Peyer's patch (tissue), 4 donors: ENCODE data around the gene RASA3. TPM values are rescaled to one million over a fixed set of nuclear protein-coding genes. Genes with fewer than 3 reads are reported as not detected.
A peak's percentile ranks its signal among the peaks of the same experiment; 100 is the strongest.

Experiments used
- DNase-seq, 3 donors: peaks; one replicate each; pipeline ENCODE4 v3.0.0-alpha.2; 2017 to 2019
- H3K27ac ChIP-seq, 4 donors: fragments of 200-600 bp; sonication (generic); one replicate each; pipeline ENCODE4 v1.5.1; 2016 to 2019
- H3K27me3 ChIP-seq, 2 donors: fragments of 200-600 bp; sonication (generic); one replicate each; pipeline ENCODE4 v1.5.1; 2019
- H3K36me3 ChIP-seq, 3 donors: fragments of 200-600 bp; sonication (generic); one replicate each; pipeline ENCODE4 v1.5.1; 2016 to 2019
- H3K4me1 ChIP-seq, 4 donors: fragments of 200-600 bp; sonication (generic); one replicate each; pipeline ENCODE4 v1.5.1; 2016 to 2019
- H3K4me3 ChIP-seq, 4 donors: fragments of 200-600 bp; sonication (generic); 1 replicate in 3 of 4; 2 replicates in 1 of 4; pipeline ENCODE4 v1.5.1; 2016 to 2019; ENCODE audit warnings: mild to moderate bottlenecking in 1 of 4
- H3K9me3 ChIP-seq, 4 donors: fragments of 200-600 bp; sonication (generic); one replicate each; pipeline ENCODE4 v1.5.1; 2016 to 2019; ENCODE audit warnings: mild to moderate bottlenecking in 1 of 4
- POLR2A ChIP-seq, 2 donors: fragments of 450-650 bp; IDR thresholded peaks; one replicate each; pipeline ENCODE4 v1.5.1; 2017; ENCODE audit warnings: antibody characterized with exemption in 2 of 2, mild to moderate bottlenecking in 2 of 2, moderate library complexity in 2 of 2
- total RNA-seq, 4 donors: library from RNA; depleted of rRNA; stranded (reverse); fragments of >200 nt; gene quantifications; one replicate each; pipeline ENCODE4 v1.1.0, GENCODE V29; 2016
- TF ChIP-seq, protein P1 (sequence below), 6 experiments: fragments of 450-650 bp in 4 of 6; fragments of 200-600 bp in 2 of 6; sonication (generic) in 1 of 6; IDR thresholded peaks; one replicate each; pipeline ENCODE4 v1.5.1; 2017 to 2019; ENCODE audit warnings: antibody characterized with exemption in 6 of 6, mild to moderate bottlenecking in 3 of 6, moderate library complexity in 1 of 6

The RASA3 gene
- total RNA-seq, 4 donors from 2014 or later = 3.5 to 41.3 (median 6.9) TPM

DNA sequence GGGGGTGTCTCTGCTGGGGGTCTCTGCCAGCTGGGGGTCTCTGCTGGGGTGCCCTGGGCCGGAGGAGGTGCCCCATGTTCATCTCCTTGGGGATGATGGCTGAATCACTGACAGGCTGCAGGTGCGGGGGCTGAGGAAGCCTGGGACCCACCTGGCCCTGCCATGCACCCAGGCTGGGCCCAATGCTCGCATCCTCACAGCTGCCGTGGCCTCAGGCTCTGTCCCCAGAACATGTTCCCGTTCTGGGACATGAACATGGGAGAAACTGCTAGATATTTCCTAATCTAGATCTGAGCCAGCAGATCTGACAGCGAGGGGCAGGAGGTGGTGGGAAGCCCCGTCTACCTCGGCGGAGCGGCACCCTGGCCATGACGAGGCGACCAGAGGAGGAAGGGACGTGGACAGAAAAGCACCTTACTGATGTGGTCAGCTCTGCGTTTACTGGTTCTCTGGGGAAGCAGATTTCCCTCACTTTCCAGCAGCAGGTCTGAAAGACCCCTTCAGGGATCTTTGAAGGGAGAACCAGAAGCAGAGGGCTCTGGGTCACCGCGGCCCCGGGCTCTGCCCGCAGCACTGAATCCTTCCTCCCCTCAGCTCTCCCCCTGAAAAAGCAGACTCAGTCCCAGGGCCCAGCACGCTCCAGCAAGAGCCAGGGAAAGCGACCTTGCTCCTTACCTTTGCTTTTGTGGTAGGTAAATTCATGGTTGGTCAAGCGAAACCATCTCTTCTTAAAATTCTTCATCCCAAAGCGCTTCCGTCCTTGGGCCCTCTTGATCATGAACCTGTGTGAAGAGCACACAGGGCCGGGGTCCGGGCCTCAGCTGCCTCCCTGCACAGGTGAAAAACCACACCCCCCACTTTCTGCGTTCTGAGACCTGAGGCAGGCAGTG, 132.0 kb downstream of the RASA3 start:
- Histone ChIP-seq H3K36me3 (peaks cover 0 to 9% (median 0%) of the 10 kb centered on the region in 3 donors), H3K9me3 (no peaks in the 10 kb centered on the region), H3K4me1 (peaks cover 0 to 6% (median 0%) of the 10 kb centered on the region in 4 donors), H3K27me3 (no peaks in the 10 kb centered on the region), H3K27ac (no peak overlapping the region), H3K4me3 (no peak overlapping the region)
- DNase-seq = peak in 1 of 3 donors; percentile 19
- TF ChIP-seq, protein P1, sequence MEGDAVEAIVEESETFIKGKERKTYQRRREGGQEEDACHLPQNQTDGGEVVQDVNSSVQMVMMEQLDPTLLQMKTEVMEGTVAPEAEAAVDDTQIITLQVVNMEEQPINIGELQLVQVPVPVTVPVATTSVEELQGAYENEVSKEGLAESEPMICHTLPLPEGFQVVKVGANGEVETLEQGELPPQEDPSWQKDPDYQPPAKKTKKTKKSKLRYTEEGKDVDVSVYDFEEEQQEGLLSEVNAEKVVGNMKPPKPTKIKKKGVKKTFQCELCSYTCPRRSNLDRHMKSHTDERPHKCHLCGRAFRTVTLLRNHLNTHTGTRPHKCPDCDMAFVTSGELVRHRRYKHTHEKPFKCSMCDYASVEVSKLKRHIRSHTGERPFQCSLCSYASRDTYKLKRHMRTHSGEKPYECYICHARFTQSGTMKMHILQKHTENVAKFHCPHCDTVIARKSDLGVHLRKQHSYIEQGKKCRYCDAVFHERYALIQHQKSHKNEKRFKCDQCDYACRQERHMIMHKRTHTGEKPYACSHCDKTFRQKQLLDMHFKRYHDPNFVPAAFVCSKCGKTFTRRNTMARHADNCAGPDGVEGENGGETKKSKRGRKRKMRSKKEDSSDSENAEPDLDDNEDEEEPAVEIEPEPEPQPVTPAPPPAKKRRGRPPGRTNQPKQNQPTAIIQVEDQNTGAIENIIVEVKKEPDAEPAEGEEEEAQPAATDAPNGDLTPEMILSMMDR (IDR thresholded peaks at IDR 0.05) = no peak
- TF ChIP-seq POLR2A (IDR thresholded peaks at IDR 0.05) = no peak

GRCh38 chr13:113999618-113999910, 132.9 kb downstream of the RASA3 start:
- H3K27ac ChIP-seq = no peak overlapping the region
- H3K4me1 ChIP-seq = peaks cover 0 to 6% (median 0%) of the 10 kb centered on the region in 4 donors
- H3K9me3 ChIP-seq = no peaks in the 10 kb centered on the region
- no peaks in the 10 kb centered on the region for H3K27me3 ChIP-seq
- peaks cover 0 to 9% (median 0%) of the 10 kb centered on the region in 3 donors for H3K36me3 ChIP-seq
- no peak overlapping the region for H3K4me3 ChIP-seq
- TF ChIP-seq, protein P1 (IDR thresholded peaks at IDR 0.05) = no peak
- no peak for TF ChIP-seq POLR2A (IDR thresholded peaks at IDR 0.05)
- DNase-seq = no peak

GRCh38 chr13:113998781-113999617, 133.4 kb downstream of the RASA3 start:
- Histone ChIP-seq H3K4me3 (no peak overlapping the region), H3K27ac (peak overlapping the region in 2 of 4 donors; percentile 36 to 60), H3K27me3 (no peaks in the 10 kb centered on the region), H3K36me3 (peaks cover 0 to 9% (median 0%) of the 10 kb centered on the region in 3 donors), H3K4me1 (peaks cover 0 to 6% (median 0%) of the 10 kb centered on the region in 4 donors), H3K9me3 (no peaks in the 10 kb centered on the region)
- DNase-seq = no peak
- TF ChIP-seq, protein P1 (IDR thresholded peaks at IDR 0.05) = no peak
- TF ChIP-seq POLR2A (IDR thresholded peaks at IDR 0.05) = no peak

GRCh38 chr13:113997845-113998751, 134.3 kb downstream of the RASA3 start:
- peaks cover 0 to 6% (median 0%) of the 10 kb centered on the region in 4 donors for H3K4me1 ChIP-seq
- peak overlapping the region in 3 of 4 donors; percentile 30 to 60 (median 42) for H3K27ac ChIP-seq
- peaks cover 0 to 9% (median 0%) of the 10 kb centered on the region in 3 donors for H3K36me3 ChIP-seq
- H3K9me3 ChIP-seq = no peaks in the 10 kb centered on the region
- H3K4me3 ChIP-seq = no peak overlapping the region
- TF ChIP-seq, protein P1 (IDR thresholded peaks at IDR 0.05) = no peak
- no peak for TF ChIP-seq POLR2A (IDR thresholded peaks at IDR 0.05)
- DNase-seq = no peak
- H3K27me3 ChIP-seq = no peaks in the 10 kb centered on the region
